Measurements from ENCODE around the gene KNDC1. TPM values are rescaled to one million over a fixed set of nuclear protein-coding genes. Genes with fewer than 3 reads are reported as not detected.

KNDC1 gene
- total and polyA plus RNA-seq, 8 donors: 2.5 to 10.4 (median 4.0) TPM

GRCh38 chr10:133237241-133237587, 77.2 kb downstream of the KNDC1 start:
- Histone ChIP-seq H3K36me3 (no peaks in the 10 kb centered on the region), H3K4me1 (peaks cover 10 to 46% of the 10 kb centered on the region in 2 donors), H3K9me3 (no peaks in the 10 kb centered on the region), H3K27ac (no peak overlapping the region), H3K4me3 (peak overlapping the region in 1 of 2 donors; percentile 46), H3K27me3 (peaks cover 58 to 100% of the 10 kb centered on the region in 2 donors)
- intact Hi-C loops (cut with DNase I): no loop called here
- no peak for ATAC-seq
- DNase-seq: no peak
- TF ChIP-seq CTCF (IDR thresholded peaks at IDR 0.05): no peak

- Histone ChIP-seq H3K4me3 (peak within 1 kb of the TSS in 1 of 2 donors; percentile 46), H3K4me1 (peaks cover 10 to 46% of the 10 kb centered on the region in 2 donors), H3K9me3 (no peaks in the 10 kb centered on the region), H3K27me3 (peaks cover 57 to 100% of the 10 kb centered on the region in 2 donors), H3K36me3 (no peaks in the 10 kb centered on the region), H3K27ac (no peak within 1 kb of the TSS)
- ATAC-seq (no peak), DNase-seq (no peak)
- TF ChIP-seq CTCF (IDR thresholded peaks at IDR 0.05): no peak
- intact Hi-C loops (cut with DNase I): no loop called here
Measured at GRCh38 chr10:133237588-133238465, 77.8 kb downstream of the KNDC1 start, which contains the start of gene VENTX. Gene VENTX, plus strand, starts transcription at chr10:133237855. Its CDS starts 60 bp downstream, at chr10:133237915.

GRCh38 chr10:133238466-133238804, 78.4 kb downstream of the KNDC1 start:
- Histone ChIP-seq H3K27me3 (peaks cover 51 to 100% of the 10 kb centered on the region in 2 donors), H3K27ac (no peak overlapping the region), H3K9me3 (no peaks in the 10 kb centered on the region), H3K4me1 (peaks cover 10 to 46% of the 10 kb centered on the region in 2 donors), H3K4me3 (no peak overlapping the region), H3K36me3 (no peaks in the 10 kb centered on the region)
- DNase-seq (no peak), ATAC-seq (no peak)
- intact Hi-C loops (cut with DNase I): no loop called here
- no peak for TF ChIP-seq CTCF (IDR thresholded peaks at IDR 0.05)

GRCh38 chr10:133239990-133240389, 80.0 kb downstream of the KNDC1 start:
- no peak overlapping the region for H3K4me3 ChIP-seq
- no peak overlapping the region for H3K27ac ChIP-seq
- peaks cover 10 to 45% of the 10 kb centered on the region in 2 donors for H3K4me1 ChIP-seq
- H3K9me3 ChIP-seq: no peaks in the 10 kb centered on the region
- no peak for DNase-seq
- no peaks in the 10 kb centered on the region for H3K36me3 ChIP-seq
- peaks cover 48 to 100% of the 10 kb centered on the region in 2 donors for H3K27me3 ChIP-seq
- intact Hi-C loops (cut with DNase I): no loop called here
- no peak for TF ChIP-seq CTCF (IDR thresholded peaks at IDR 0.05)
- no peak for ATAC-seq

GRCh38 chr10:133241501-133242205, 81.6 kb downstream of the KNDC1 start:
- Histone ChIP-seq H3K9me3 (no peaks in the 10 kb centered on the region), H3K27me3 (peaks cover 37 to 100% of the 10 kb centered on the region in 2 donors), H3K27ac (no peak overlapping the region), H3K36me3 (no peaks in the 10 kb centered on the region), H3K4me1 (peaks cover 6 to 28% of the 10 kb centered on the region in 2 donors), H3K4me3 (peak overlapping the region in 1 of 2 donors; percentile 10)
- intact Hi-C loops (cut with DNase I): no loop called here
- ATAC-seq (peak; percentile 25), DNase-seq (no peak)
- no peak for TF ChIP-seq CTCF (IDR thresholded peaks at IDR 0.05)

Data from left lung (tissue), 10 donors.